ENCODE results near the gene EFCAB14.
A peak's percentile ranks its signal among the peaks of the same experiment; 100 is the strongest.
"Not testable (repeated sequence)": the region's sequence is repeated elsewhere in the genome, so short reads cannot be mapped to it uniquely, and the experiment has no call there.

Gene EFCAB14

DNA sequence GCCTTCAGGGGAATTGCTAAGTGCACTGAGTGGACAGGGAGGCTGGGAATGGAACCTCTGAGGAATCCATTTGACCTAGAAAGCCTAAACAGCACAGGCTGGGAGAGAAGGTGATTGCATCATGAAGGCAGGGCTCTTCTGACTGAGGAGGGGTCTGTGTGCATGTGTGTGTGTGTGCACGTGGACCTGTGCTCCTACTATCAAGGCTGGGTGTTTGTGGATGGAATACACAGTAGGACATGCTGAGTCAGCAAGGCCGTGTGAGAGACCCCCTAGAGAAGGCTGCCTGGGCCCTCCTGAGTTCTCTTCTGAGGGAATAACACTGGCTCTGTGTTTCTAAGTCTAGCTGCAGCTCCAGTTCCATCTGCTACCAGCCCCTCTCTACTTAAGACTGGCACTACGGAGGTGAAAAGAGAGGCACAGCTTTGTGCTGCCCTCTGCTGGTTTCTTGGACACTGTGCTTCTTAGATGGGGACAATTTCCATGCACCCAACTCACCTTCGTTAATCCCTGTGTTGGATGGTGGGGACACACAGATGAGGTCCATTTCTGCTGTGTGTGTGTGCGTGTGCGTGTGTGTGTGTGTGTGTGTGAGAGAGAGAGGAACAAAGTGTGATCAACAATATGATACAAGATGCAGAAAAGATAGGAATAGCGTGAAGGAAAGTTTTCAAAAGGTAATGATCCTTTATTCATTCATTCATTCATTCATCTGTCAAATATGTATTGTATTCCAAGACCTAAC, 6.2 kb upstream of the EFCAB14 start:
- ChIA-PET POLR2A (no interaction called here), CTCF (interaction anchor here (0.5 to 1.3 kb wide), 12 partner anchors 11 to 175 kb away, joined by 3 to 5 read pairs (median 3); no protein-coding TSS in a partner anchor)
- TF ChIP-seq, protein P1, sequence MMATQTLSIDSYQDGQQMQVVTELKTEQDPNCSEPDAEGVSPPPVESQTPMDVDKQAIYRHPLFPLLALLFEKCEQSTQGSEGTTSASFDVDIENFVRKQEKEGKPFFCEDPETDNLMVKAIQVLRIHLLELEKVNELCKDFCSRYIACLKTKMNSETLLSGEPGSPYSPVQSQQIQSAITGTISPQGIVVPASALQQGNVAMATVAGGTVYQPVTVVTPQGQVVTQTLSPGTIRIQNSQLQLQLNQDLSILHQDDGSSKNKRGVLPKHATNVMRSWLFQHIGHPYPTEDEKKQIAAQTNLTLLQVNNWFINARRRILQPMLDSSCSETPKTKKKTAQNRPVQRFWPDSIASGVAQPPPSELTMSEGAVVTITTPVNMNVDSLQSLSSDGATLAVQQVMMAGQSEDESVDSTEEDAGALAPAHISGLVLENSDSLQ (IDR thresholded peaks at IDR 0.05), result no peak
- no peak for TF ChIP-seq BHLHE40 (IDR thresholded peaks at IDR 0.05; ENCODE audit: borderline replicate concordance)
- peak; percentile 70 for DNase-seq (ENCODE audit: extremely low spot score)

DNA sequence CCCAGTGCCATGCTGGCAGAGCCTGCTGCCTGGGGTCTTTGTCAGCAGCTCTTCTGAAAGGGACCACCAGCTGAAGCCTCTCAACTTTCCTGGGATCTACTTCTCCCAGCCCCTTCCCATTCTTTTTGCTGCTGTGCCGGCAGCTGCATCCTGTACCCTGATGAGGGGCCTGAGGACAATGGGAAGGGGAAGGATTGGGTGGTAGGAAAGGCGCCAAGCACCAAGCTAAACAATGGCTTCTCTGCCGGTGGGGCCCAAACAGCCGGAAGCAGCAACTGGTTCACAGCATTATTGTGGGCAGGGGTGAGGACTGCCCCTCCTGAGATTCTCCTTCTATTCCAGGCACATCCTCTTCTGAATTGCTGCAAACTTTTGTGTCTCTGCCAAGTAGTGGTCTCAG, 5.0 kb upstream of the EFCAB14 start:
- ChIA-PET POLR2A (no interaction called here), CTCF (interaction anchor here (1.0 to 1.1 kb wide), 3 partner anchors 91 to 173 kb away, joined by 3 read pairs; no protein-coding TSS in a partner anchor)
- no peak for TF ChIP-seq HDGF (IDR thresholded peaks at IDR 0.05; ENCODE audit: borderline replicate concordance)
- TF ChIP-seq FOXM1 (IDR thresholded peaks at IDR 0.05; ENCODE audit: borderline replicate concordance), result no peak
- no peak for TF ChIP-seq FOXA1 (IDR thresholded peaks at IDR 0.05)
- no peak for TF ChIP-seq ELF4 (IDR thresholded peaks at IDR 0.05)
- no peak for TF ChIP-seq TARDBP (IDR thresholded peaks at IDR 0.05)
- TF ChIP-seq ARNT (IDR thresholded peaks at IDR 0.05), result no peak
- no peak for TF ChIP-seq FOXK2 (IDR thresholded peaks at IDR 0.05)
- no peak for TF ChIP-seq SUZ12 (IDR thresholded peaks at IDR 0.05)
- TF ChIP-seq ZNF384 (IDR thresholded peaks at IDR 0.05), result no peak
- TF ChIP-seq, protein P1 (IDR thresholded peaks at IDR 0.05), result no peak
- TF ChIP-seq SP1 (IDR thresholded peaks at IDR 0.05), result no peak
- TF ChIP-seq LEF1 (IDR thresholded peaks at IDR 0.05; ENCODE audit: borderline replicate concordance), result no peak
- no peak for TF ChIP-seq NFRKB (IDR thresholded peaks at IDR 0.05)
- TF ChIP-seq CTBP1 (IDR thresholded peaks at IDR 0.05; ENCODE audit: borderline replicate concordance), result no peak
- no peak for TF ChIP-seq BHLHE40 (IDR thresholded peaks at IDR 0.05; ENCODE audit: borderline replicate concordance)
- no peak for TF ChIP-seq L3MBTL2 (conservative IDR thresholded peaks at IDR 0.05)
- no peak for DNase-seq (ENCODE audit: extremely low spot score)

DNA sequence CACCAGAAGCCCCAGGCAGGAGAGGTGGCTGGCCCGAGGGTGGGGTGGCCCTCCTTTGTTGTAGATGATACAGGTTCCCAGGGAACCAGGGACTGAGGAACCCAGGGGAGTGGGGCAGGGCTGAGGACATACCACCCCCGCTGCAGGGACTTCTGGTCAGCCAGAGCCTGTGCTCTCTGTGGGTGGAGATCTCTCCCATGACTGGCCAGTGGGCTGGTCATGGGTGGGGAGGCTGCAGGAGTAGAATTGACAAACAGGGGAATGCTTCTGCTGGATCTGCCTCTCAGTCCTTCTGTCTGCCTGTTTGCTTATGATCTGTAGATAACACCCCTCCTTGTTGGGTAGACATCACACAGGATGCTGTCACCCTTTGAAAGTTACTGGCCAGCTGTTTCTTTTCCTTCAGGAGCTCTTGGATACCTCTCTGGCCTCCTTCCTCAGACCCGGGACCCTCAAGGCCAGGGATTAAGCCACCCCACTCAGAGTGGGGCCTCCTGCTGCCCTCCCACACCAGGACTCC, 2.8 kb upstream of the EFCAB14 start:
- ChIA-PET CTCF (interaction anchor here (1.0 kb wide), 1 partner anchor 193 kb away, joined by 3 read pairs; no protein-coding TSS in a partner anchor), POLR2A (no interaction called here)
- DNase-seq (ENCODE audit: extremely low spot score), result no peak
- TF ChIP-seq BHLHE40 (IDR thresholded peaks at IDR 0.05; ENCODE audit: borderline replicate concordance) (no peak), FOXM1 (IDR thresholded peaks at IDR 0.05; ENCODE audit: borderline replicate concordance) (no peak), L3MBTL2 (conservative IDR thresholded peaks at IDR 0.05) (no peak), CTBP1 (IDR thresholded peaks at IDR 0.05; ENCODE audit: borderline replicate concordance) (no peak), ZNF384 (IDR thresholded peaks at IDR 0.05) (no peak), FOXA1 (IDR thresholded peaks at IDR 0.05) (no peak), HDGF (IDR thresholded peaks at IDR 0.05; ENCODE audit: borderline replicate concordance) (no peak), NFRKB (IDR thresholded peaks at IDR 0.05) (no peak), SP1 (IDR thresholded peaks at IDR 0.05) (no peak)

DNA sequence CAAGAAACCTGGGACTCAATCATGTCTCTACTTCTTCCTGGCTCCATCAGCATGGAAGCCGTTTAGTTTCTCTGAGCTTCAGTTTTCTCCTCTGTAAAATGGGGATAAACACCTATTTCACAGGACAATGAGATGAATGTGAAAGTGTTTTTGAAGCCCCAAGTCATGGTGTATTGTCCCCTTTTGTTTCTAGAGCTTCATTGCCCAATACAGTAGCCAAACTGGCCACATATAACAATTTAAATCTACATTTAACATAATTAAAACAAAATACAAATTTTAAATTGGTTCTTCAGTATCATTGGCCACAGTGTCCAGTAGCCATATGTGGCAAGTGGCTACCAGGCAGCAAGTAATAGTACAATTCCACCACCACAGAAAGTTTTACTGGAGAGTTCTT, 2.3 kb upstream of the EFCAB14 start:
- CTCF ChIA-PET, result interaction anchor here (1.0 kb wide), 1 partner anchor 193 kb away, joined by 3 read pairs; no protein-coding TSS in a partner anchor
- DNase-seq (ENCODE audit: extremely low spot score), result no peak
- POLR2A ChIA-PET, result interaction anchor here (1.1 kb wide), 1 partner anchor 275 kb away, joined by 3 read pairs; no protein-coding TSS in a partner anchor
- TF ChIP-seq FOXA1 (IDR thresholded peaks at IDR 0.05), result no peak
- no peak for TF ChIP-seq ELF4 (IDR thresholded peaks at IDR 0.05)
- no peak for TF ChIP-seq BHLHE40 (IDR thresholded peaks at IDR 0.05; ENCODE audit: borderline replicate concordance)
- TF ChIP-seq ZNF384 (IDR thresholded peaks at IDR 0.05), result no peak
- no peak for TF ChIP-seq HDGF (IDR thresholded peaks at IDR 0.05; ENCODE audit: borderline replicate concordance)
- no peak for TF ChIP-seq L3MBTL2 (conservative IDR thresholded peaks at IDR 0.05)

DNA sequence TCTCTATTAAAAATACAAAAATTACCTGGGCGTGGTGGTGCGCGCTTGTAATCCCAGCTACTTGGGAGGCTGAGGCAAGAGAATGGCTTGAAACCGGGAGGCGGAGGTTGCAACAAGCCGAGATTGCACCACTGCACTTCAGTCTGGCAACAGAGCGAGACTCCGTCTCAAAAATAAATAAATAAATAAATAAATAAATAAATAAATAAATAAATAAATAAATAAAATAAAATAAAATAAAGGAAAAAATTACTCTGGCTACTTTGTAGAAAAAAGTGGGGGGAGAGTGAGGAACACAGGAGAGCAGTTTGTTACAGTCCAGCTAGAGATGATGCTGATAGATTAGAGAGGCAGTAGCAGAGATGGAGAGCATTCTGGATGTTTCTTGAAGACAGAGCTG, 1.4 kb upstream of the EFCAB14 start:
- POLR2A ChIA-PET, result interaction anchor here (1.1 kb wide), 1 partner anchor 274 kb away, joined by 3 read pairs; no protein-coding TSS in a partner anchor
- CTCF ChIA-PET; DNase-seq (ENCODE audit: extremely low spot score): not testable (repeated sequence)

DNA sequence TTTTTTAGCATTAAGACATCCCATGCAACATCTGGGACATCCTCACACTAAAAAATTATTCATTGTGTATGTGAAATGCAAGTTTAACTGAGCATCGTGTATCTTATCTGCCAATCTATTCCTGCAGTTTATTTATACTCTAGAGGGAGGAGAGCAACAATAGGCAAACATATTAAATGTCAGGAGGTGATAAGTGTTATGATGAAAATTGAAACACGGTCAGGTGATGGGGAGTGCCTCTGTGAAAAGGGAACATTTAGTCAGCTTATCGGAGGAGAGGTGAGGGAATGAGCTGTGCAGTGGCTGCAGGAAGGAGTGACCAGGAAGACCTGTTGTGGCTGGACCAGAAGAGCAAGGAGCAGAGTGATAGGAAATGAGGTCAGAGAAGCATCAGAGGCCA, 775 bp upstream of the EFCAB14 start:
- CTCF ChIA-PET, result interaction anchor here (0.6 kb wide), 1 partner anchor 12 kb away, joined by 5 read pairs; no protein-coding TSS in a partner anchor
- POLR2A ChIA-PET, result interaction anchor here (1.1 to 1.9 kb wide), 3 partner anchors 52 to 105 kb away, joined by 3 to 5 read pairs (median 4); partner anchors contain the start of gene ATPAF1
- TF ChIP-seq, protein P1 (IDR thresholded peaks at IDR 0.05), result peak; percentile 44; the same call in 1 of the 2 replicates
- no peak for TF ChIP-seq TARDBP (IDR thresholded peaks at IDR 0.05)
- TF ChIP-seq CTBP1 (IDR thresholded peaks at IDR 0.05; ENCODE audit: borderline replicate concordance), result peak; percentile 55; the same call in 1 of the 2 replicates
- DNase-seq (ENCODE audit: extremely low spot score), result peak; percentile 14

DNA sequence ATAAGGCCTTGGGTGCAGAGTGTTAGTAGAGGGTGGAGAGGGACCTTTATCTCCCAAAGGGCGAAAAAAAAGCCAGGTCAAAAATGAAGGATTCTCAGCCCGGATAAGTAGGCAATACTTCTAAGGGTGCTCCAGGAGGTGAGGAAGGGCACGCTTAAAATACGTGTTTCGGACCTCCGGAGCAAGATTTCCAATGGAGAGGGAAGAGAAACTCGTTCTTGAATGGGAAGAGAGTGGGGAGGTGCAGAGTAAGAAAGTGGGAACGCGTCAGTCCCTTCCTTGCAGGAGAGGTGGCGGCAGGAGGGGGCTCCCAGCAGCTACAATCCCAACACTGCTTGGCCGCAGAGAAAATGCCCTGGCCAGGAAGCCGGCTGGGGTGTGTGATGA, 581 bp downstream of the EFCAB14 start:
- CTCF ChIA-PET, result no interaction called here
- POLR2A ChIA-PET, result interaction anchor here (1.5 to 1.9 kb wide), 2 partner anchors 51 to 104 kb away, joined by 4 to 5 read pairs; partner anchors contain the start of gene ATPAF1
- DNase-seq (ENCODE audit: extremely low spot score), result no peak
- TF ChIP-seq, protein P1 (IDR thresholded peaks at IDR 0.05), result no peak
- TF ChIP-seq ZNF384 (IDR thresholded peaks at IDR 0.05) (no peak), FOXA1 (IDR thresholded peaks at IDR 0.05) (no peak), FOXM1 (IDR thresholded peaks at IDR 0.05; ENCODE audit: borderline replicate concordance) (no peak), SUZ12 (IDR thresholded peaks at IDR 0.05) (no peak), HDGF (IDR thresholded peaks at IDR 0.05; ENCODE audit: borderline replicate concordance) (no peak), LEF1 (IDR thresholded peaks at IDR 0.05; ENCODE audit: borderline replicate concordance) (no peak), ARNT (IDR thresholded peaks at IDR 0.05) (no peak), TARDBP (IDR thresholded peaks at IDR 0.05) (no peak), FOXK2 (IDR thresholded peaks at IDR 0.05) (no peak), SP1 (IDR thresholded peaks at IDR 0.05) (no peak), BHLHE40 (IDR thresholded peaks at IDR 0.05; ENCODE audit: borderline replicate concordance) (no peak), L3MBTL2 (conservative IDR thresholded peaks at IDR 0.05) (no peak)
